OCI-LY3 (cell line): ENCODE results near the gene HELQ.

Source experiments
- CTCF ChIP-seq: fragments of 200-600, 300-600 bp; sonication (generic); IDR thresholded peaks from 2 replicates; pipeline ENCODE4 v1.5.1; 2014; ENCODE audit warnings: antibody characterized with exemption, low read length, low read depth
- EZH2phosphoT487 ChIP-seq: fragments of 200-600 bp; shearing (Covaris generic); IDR thresholded peaks from 2 replicates; pipeline ENCODE4 v1.6.1; 2018; ENCODE audit warnings: antibody characterized with exemption, mixed run types, low read depth

GRCh38 chr4:83418211-83418610 lies 37.4 kb downstream of the HELQ start:
- TF ChIP-seq EZH2phosphoT487 = no peak
- no peak for TF ChIP-seq CTCF
